Endodermal cell (in vitro differentiated cells): Measurements from ENCODE around the gene PDE6B. TPM values are rescaled to one million over a fixed set of nuclear protein-coding genes. Genes with fewer than 3 reads are reported as not detected.

Experiments used
- DNase-seq: peaks from one replicate; pipeline ENCODE4 v3.0.0-alpha.2; 2017
- H3K27ac ChIP-seq: 2 replicates; pipeline ENCODE4 v1.5.1; 2013; ENCODE audit warnings: mild to moderate bottlenecking, low read depth, low read length, moderate library complexity
- H3K27me3 ChIP-seq: 2 replicates; pipeline ENCODE4 v1.6.1; 2013; ENCODE audit warnings: mild to moderate bottlenecking, low read length, moderate library complexity; ENCODE audit not compliant: insufficient read depth, control insufficient read depth, poor library complexity, severe bottlenecking
- H3K36me3 ChIP-seq: 2 replicates; pipeline ENCODE4 v1.7.0; 2013; ENCODE audit warnings: mild to moderate bottlenecking, low read length, moderate library complexity; ENCODE audit not compliant: control insufficient read depth, insufficient read depth
- H3K4me1 ChIP-seq: one replicate; pipeline ENCODE4 v1.7.0; 2013; ENCODE audit warnings: low read length; ENCODE audit not compliant: control insufficient read depth, insufficient read depth
- H3K4me3 ChIP-seq: 2 replicates; pipeline ENCODE4 v1.5.1; 2013; ENCODE audit warnings: mild to moderate bottlenecking, low read length, moderate library complexity
- H3K9ac ChIP-seq: 2 replicates; pipeline ENCODE4 v1.6.1; 2013; ENCODE audit warnings: mild to moderate bottlenecking, low read length, moderate library complexity; ENCODE audit not compliant: poor library complexity, severe bottlenecking; ENCODE audit errors: extremely low read depth
- H3K9me3 ChIP-seq: 2 replicates; pipeline ENCODE4 v1.6.1; 2013; ENCODE audit warnings: mild to moderate bottlenecking, low read length, moderate library complexity; ENCODE audit not compliant: control insufficient read depth
- H3K27ac Mint-ChIP-seq: 2 replicates; pipeline ENCODE4 v1.8.0; 2020; ENCODE audit warnings: mixed read lengths
- H3K27me3 Mint-ChIP-seq: 2 replicates; pipeline ENCODE4 v1.8.0; 2021; ENCODE audit warnings: mild to moderate bottlenecking, mixed read lengths; ENCODE audit not compliant: insufficient read depth
- H3K36me3 Mint-ChIP-seq: 2 replicates; pipeline ENCODE4 v1.8.0; 2020; ENCODE audit warnings: low read depth, mixed read lengths
- H3K4me1 Mint-ChIP-seq: 2 replicates; pipeline ENCODE4 v1.8.0; 2020; ENCODE audit warnings: mixed read lengths
- H3K4me3 Mint-ChIP-seq: 2 replicates; pipeline ENCODE4 v1.8.0; 2020; ENCODE audit warnings: mild to moderate bottlenecking, moderate library complexity, mixed read lengths
- H3K9me3 Mint-ChIP-seq: 2 replicates; pipeline ENCODE4 v1.8.0; 2020; ENCODE audit warnings: mild to moderate bottlenecking, mixed read lengths
- WGBS, 2 experiments: methylation state at CpG; one replicate each; pipeline versions ENCODE4 v1.1.5 to v1.1.7; 2013; ENCODE audit warnings: missing lambda C conversion rate in 2 of 2, mixed read lengths in 1 of 2; ENCODE audit not compliant: insufficient coverage in 1 of 2, insufficient read length in 1 of 2; 5-methylcytosine and 5-hydroxymethylcytosine counted together
- total RNA-seq, 2 donors: library from RNA; stranded (reverse); fragmentation: NEBNext Ultra II Directional in 1 of 2; extraction: Animal tissue kit (Norgen Biotek cat#: 25700) in 1 of 2; gene quantifications; 2 replicates in 1 of 2; 3 replicates in 1 of 2; pipeline ENCODE4 v1.2.1, GENCODE V29; 2021
- TF ChIP-seq, protein P1 (sequence below): fragments of 200-600 bp; sonication (generic); conservative IDR thresholded peaks from 2 replicates; pipeline ENCODE4 v1.5.0; 2021; ENCODE audit warnings: antibody characterized with exemption, mild to moderate bottlenecking

The PDE6B gene
- total RNA-seq, 2 donors from 2014 or later = 12.4 to 14.6 TPM

DNA sequence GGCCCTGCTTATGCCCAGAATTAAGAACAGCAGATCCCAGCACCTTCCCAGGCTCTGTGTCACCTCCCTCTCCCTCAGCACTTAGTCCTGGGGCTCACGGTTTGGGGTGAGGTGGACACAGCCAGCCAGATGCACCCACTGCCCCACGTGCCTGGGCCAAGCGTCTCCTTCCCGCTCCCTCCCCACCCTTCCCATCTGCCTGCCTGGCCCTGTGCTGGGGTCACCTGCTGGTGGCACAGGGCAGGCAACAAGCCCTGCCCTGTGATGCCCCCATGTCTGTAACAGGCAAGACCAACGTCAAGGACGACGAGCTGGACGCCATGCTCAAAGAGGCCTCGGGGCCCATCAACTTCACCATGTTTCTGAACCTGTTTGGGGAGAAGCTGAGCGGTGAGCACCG is 54.3 kb downstream of the PDE6B start:
- H3K9ac ChIP-seq = no peak overlapping the region
- H3K27me3 ChIP-seq = no peaks in the 10 kb centered on the region
- Mint-ChIP-seq H3K9me3 (no peaks in the 10 kb centered on the region), H3K27ac (no peak overlapping the region), H3K36me3 (no peaks in the 10 kb centered on the region), H3K4me1 (peaks cover 4% of the 10 kb centered on the region), H3K4me3 (no peak overlapping the region), H3K27me3 (peaks cover 2% of the 10 kb centered on the region)
- no peaks in the 10 kb centered on the region for H3K4me1 ChIP-seq
- 89 to 90% methylated on average over 8 to 11 of the region's 11 CpGs for WGBS, 2 experiments
- no peaks in the 10 kb centered on the region for H3K36me3 ChIP-seq
- TF ChIP-seq, protein P1, sequence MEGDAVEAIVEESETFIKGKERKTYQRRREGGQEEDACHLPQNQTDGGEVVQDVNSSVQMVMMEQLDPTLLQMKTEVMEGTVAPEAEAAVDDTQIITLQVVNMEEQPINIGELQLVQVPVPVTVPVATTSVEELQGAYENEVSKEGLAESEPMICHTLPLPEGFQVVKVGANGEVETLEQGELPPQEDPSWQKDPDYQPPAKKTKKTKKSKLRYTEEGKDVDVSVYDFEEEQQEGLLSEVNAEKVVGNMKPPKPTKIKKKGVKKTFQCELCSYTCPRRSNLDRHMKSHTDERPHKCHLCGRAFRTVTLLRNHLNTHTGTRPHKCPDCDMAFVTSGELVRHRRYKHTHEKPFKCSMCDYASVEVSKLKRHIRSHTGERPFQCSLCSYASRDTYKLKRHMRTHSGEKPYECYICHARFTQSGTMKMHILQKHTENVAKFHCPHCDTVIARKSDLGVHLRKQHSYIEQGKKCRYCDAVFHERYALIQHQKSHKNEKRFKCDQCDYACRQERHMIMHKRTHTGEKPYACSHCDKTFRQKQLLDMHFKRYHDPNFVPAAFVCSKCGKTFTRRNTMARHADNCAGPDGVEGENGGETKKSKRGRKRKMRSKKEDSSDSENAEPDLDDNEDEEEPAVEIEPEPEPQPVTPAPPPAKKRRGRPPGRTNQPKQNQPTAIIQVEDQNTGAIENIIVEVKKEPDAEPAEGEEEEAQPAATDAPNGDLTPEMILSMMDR = no peak
- no peaks in the 10 kb centered on the region for H3K9me3 ChIP-seq
- DNase-seq = no peak
- H3K4me3 ChIP-seq = no peak overlapping the region
- H3K27ac ChIP-seq = no peak overlapping the region

DNA sequence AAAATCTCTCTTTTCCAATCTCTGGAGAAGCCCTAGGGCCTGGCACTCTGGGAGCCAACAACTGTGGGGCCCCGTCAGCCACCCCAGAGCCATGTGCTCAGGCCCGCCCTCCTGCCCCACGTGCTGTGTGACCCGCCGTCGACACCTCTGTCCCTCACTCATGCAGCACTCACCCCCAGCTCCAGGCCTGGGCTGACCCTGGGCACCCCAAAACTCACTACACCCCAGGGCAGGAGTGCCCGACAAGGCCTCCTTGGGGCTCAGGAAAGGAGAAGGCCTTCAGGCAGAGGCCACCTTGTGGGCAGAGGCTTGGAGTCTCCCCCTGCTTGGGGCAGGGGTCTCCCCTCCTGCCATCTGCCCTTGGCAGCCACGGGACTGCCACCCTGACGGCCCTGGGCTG is 54.7 kb downstream of the PDE6B start:
- Histone ChIP-seq H3K4me3 (no peak overlapping the region), H3K9me3 (no peaks in the 10 kb centered on the region), H3K27me3 (no peaks in the 10 kb centered on the region), H3K4me1 (no peaks in the 10 kb centered on the region), H3K27ac (no peak overlapping the region), H3K36me3 (no peaks in the 10 kb centered on the region), H3K9ac (no peak overlapping the region)
- no peak for DNase-seq
- peaks cover 2% of the 10 kb centered on the region for H3K27me3 Mint-ChIP-seq
- 91 to 100% methylated on average over 2 to 9 of the region's 9 CpGs for WGBS, 2 experiments
- peaks cover 4% of the 10 kb centered on the region for H3K4me1 Mint-ChIP-seq
- TF ChIP-seq, protein P1 = no peak
- peaks cover under 1% of the 10 kb centered on the region for H3K36me3 Mint-ChIP-seq
- H3K9me3 Mint-ChIP-seq = no peaks in the 10 kb centered on the region
- no peak overlapping the region for H3K27ac Mint-ChIP-seq
- H3K4me3 Mint-ChIP-seq = peak overlapping the region; percentile 47

DNA sequence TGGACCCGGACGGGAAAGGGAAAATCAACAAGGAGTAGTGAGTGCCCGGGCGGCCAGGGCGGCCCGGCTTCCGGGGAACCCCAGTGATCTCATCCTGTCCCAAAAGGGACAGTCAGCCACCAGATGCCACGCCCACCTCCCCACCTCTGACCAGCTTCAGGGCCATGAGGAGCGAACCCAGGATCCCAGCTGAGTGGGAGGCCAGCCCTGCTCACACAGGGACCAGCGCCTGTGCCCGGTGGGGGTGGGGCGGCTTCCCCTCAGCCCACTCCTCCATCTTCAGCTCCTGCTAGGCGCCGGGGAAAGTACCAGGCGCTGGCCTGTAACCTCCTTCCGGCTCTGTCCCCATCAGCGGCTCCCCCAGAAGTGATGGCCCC is 55.2 kb downstream of the PDE6B start:
- TF ChIP-seq, protein P1 = no peak

More for the DNA sequence above, 55.2 kb downstream of the PDE6B start:
- no peak overlapping the region for H3K9ac ChIP-seq
- no peaks in the 10 kb centered on the region for H3K27me3 ChIP-seq
- H3K36me3 ChIP-seq = no peaks in the 10 kb centered on the region
- no peaks in the 10 kb centered on the region for H3K9me3 Mint-ChIP-seq
- DNase-seq = no peak
- 75 to 83% methylated on average over 6 to 17 of the region's 17 CpGs for WGBS, 2 experiments
- peak overlapping the region; percentile 47 for H3K4me3 Mint-ChIP-seq
- H3K27me3 Mint-ChIP-seq = peaks cover 2% of the 10 kb centered on the region
- H3K36me3 Mint-ChIP-seq = peaks cover 4% of the 10 kb centered on the region
- H3K4me1 Mint-ChIP-seq = peaks cover 4% of the 10 kb centered on the region
- no peaks in the 10 kb centered on the region for H3K9me3 ChIP-seq
- H3K4me3 ChIP-seq = peak overlapping the region; percentile 58
- H3K27ac ChIP-seq = no peak overlapping the region
- H3K4me1 ChIP-seq = no peaks in the 10 kb centered on the region
- no peak overlapping the region for H3K27ac Mint-ChIP-seq
